HepG2 (cell line): ENCODE data around the gene SEH1L. TPM values are rescaled to one million over a fixed set of nuclear protein-coding genes. Genes with fewer than 3 reads are reported as not detected.

ENCODE experiments used
- ARNT2 ChIP-seq: sonication (generic); formaldehyde crosslinking; IDR thresholded peaks from 2 replicates; pipeline ENCODE4 v1.8.0; 2022; ENCODE audit warnings: mild to moderate bottlenecking, low read depth, missing genetic modification reagents, moderate library complexity
- ASH2L ChIP-seq: fragments of 300-600, 200-600 bp; sonication (generic); IDR thresholded peaks from 2 replicates; pipeline ENCODE4 v1.7.0; 2017; ENCODE audit warnings: low read depth, mild to moderate bottlenecking, moderate library complexity, mixed read lengths, low read length; ENCODE audit not compliant: insufficient read length
- DBP ChIP-seq: sonication (generic); formaldehyde crosslinking; IDR thresholded peaks from 2 replicates; pipeline ENCODE4 v1.4.0; 2020; ENCODE audit warnings: missing genetic modification reagents; ENCODE audit errors: not compliant biosample characterization
- FOXO1 ChIP-seq: sonication (generic); formaldehyde crosslinking; IDR thresholded peaks from 2 replicates; pipeline ENCODE4 v1.4.0; 2020; ENCODE audit warnings: missing genetic modification reagents
- MATR3 ChIP-seq: sonication (generic); formaldehyde crosslinking; IDR thresholded peaks from 2 replicates; pipeline ENCODE4 v1.4.0; 2020; ENCODE audit warnings: missing genetic modification reagents
- MEIS1 ChIP-seq: sonication (generic); formaldehyde crosslinking; IDR thresholded peaks from 2 replicates; pipeline ENCODE4 v1.9.0; 2021; ENCODE audit warnings: mild to moderate bottlenecking, missing genetic modification reagents, moderate library complexity, borderline replicate concordance
- MNT ChIP-seq: fragments of 450-650 bp; IDR thresholded peaks from 2 replicates; pipeline ENCODE4 v1.6.1; 2016
- MTF2 ChIP-seq: sonication (generic); formaldehyde crosslinking; IDR thresholded peaks from 2 replicates; pipeline ENCODE4 v1.5.0; 2020; ENCODE audit warnings: missing genetic modification reagents, borderline replicate concordance
- NRL ChIP-seq: sonication (generic); formaldehyde crosslinking; IDR thresholded peaks from 2 replicates; pipeline ENCODE4 v1.5.0; 2020; ENCODE audit warnings: missing genetic modification reagents, mild to moderate bottlenecking, moderate library complexity, borderline replicate concordance
- PAWR ChIP-seq: sonication (generic); formaldehyde crosslinking; IDR thresholded peaks from 2 replicates; pipeline ENCODE4 v1.4.0; 2020; ENCODE audit warnings: missing genetic modification reagents, mild to moderate bottlenecking, borderline replicate concordance
- POLR2A ChIP-seq, 2 experiments: IDR thresholded peaks; 2 replicates each; pipeline ENCODE4 v1.6.1; 2011; ENCODE audit warnings: low read depth in 2 of 2, low read length in 2 of 2, mild to moderate bottlenecking in 1 of 2, moderate library complexity in 1 of 2; ENCODE audit not compliant: insufficient read depth in 1 of 2
- REL ChIP-seq: sonication (generic); formaldehyde crosslinking; conservative IDR thresholded peaks from 2 replicates; pipeline ENCODE4 v1.8.0; 2022; ENCODE audit warnings: mild to moderate bottlenecking, missing genetic modification reagents, moderate library complexity
- RORA ChIP-seq: sonication (generic); formaldehyde crosslinking; IDR thresholded peaks from 2 replicates; pipeline ENCODE4 v1.5.0; 2020; ENCODE audit warnings: mild to moderate bottlenecking, missing genetic modification reagents, moderate library complexity
- TAF1 ChIP-seq: sonication (generic); formaldehyde crosslinking; IDR thresholded peaks from 2 replicates; pipeline ENCODE4 v1.4.0; 2020; ENCODE audit warnings: missing genetic modification reagents
- TRIM22 ChIP-seq: fragments of 450-650 bp; IDR thresholded peaks from 2 replicates; pipeline ENCODE4 v1.6.1; 2017
- ZBTB25 ChIP-seq: IDR thresholded peaks from 2 replicates; pipeline ENCODE4 v1.6.1; 2018; ENCODE audit warnings: missing genetic modification reagents
- ZBTB33 ChIP-seq: sonication (generic); formaldehyde crosslinking; IDR thresholded peaks from 2 replicates; pipeline ENCODE4 v1.4.0; 2020; ENCODE audit warnings: missing genetic modification reagents
- ZNF431 ChIP-seq: sonication (generic); formaldehyde crosslinking; IDR thresholded peaks from 2 replicates; pipeline ENCODE4 v1.9.0; 2022; ENCODE audit warnings: missing genetic modification reagents, low read depth, mild to moderate bottlenecking, borderline replicate concordance
- ZNF746 ChIP-seq: sonication (generic); formaldehyde crosslinking; IDR thresholded peaks from 2 replicates; pipeline ENCODE4 v1.8.0; 2022; ENCODE audit warnings: mild to moderate bottlenecking, missing genetic modification reagents
- ZUFSP ChIP-seq: sonication (generic); formaldehyde crosslinking; IDR thresholded peaks from 2 replicates; pipeline ENCODE4 v1.9.0; 2021; ENCODE audit warnings: missing genetic modification reagents, mild to moderate bottlenecking, borderline replicate concordance
- polyA plus RNA-seq, 8 experiments: library from polyadenylated mRNA; depleted of rRNA in 3 of 8; stranded (reverse) in 7 of 8; unstranded in 1 of 8; fragments of >200 nt; fragmentation: Illumina TruSeq in 4 of 8; extraction: Trizol in 4 of 8; gene quantifications; 2 replicates each; pipeline versions ENCODE4 v1.2.1 to v1.2.3, GENCODE V29; 2011 to 2016; ENCODE audit warnings: low read depth in 4 of 8, missing spikeins in 1 of 8, mixed read lengths in 1 of 8; ENCODE audit not compliant: insufficient read depth in 1 of 8
- total RNA-seq, 5 experiments: library from RNA; depleted of rRNA; stranded (reverse); fragments of >200 nt; fragmentation: Illumina TruSeq; extraction: Trizol; gene quantifications; 2 replicates each; pipeline ENCODE4 v1.2.3, GENCODE V29; 2016; ENCODE audit warnings: low read depth in 1 of 5

SEH1L gene
- total and polyA plus RNA-seq, 2 of the 13 experiments (the other 11 are each of a cell fraction or from before 2014, with no cell fraction given) = 59.6 to 63.5 TPM

- TF ChIP-seq NRL (CRISPR knock-in tag) (peak; percentile 40; the same call in 1 of the 2 replicates), RORA (CRISPR knock-in tag) (no peak), TAF1 (CRISPR knock-in tag) (peak; percentile 97), ARNT2 (CRISPR knock-in tag) (peak; percentile 95), ASH2L (peak; percentile 90), DBP (no peak), ZUFSP (CRISPR knock-in tag) (no peak), ZNF746 (no peak), FOXO1 (CRISPR knock-in tag) (peak; percentile 66), ZBTB33 (CRISPR knock-in tag) (no peak; the same call in 1 of the 2 replicates), ZNF431 (CRISPR knock-in tag) (peak; percentile 89; the same call in 1 of the 2 replicates), MATR3 (CRISPR knock-in tag) (no peak), MTF2 (CRISPR knock-in tag) (peak; percentile 36; the same call in 1 of the 2 replicates), ZBTB25 (CRISPR knock-in tag) (peak; percentile 88), REL (CRISPR knock-in tag) (peak; percentile 98), MEIS1 (no peak), PAWR (CRISPR knock-in tag) (0 out of 2 replicates have a peak, but pooled peaks have one; percentile 76), MNT (peak; percentile 55), POLR2A (IDR thresholded peaks at IDR 0.05; ENCODE audit: insufficient read depth in 1 of 2, low read depth in 2 of 2, low read length in 2 of 2) (peak; percentile 85 to 96), TRIM22 (no peak)
Measured at GRCh38 chr18:12990967-12991820, 43.4 kb downstream of the SEH1L start, which contains the start of gene CEP192 (continued).
